ENCODE measurements around the gene KCTD7.

KCTD7 gene

DNA sequence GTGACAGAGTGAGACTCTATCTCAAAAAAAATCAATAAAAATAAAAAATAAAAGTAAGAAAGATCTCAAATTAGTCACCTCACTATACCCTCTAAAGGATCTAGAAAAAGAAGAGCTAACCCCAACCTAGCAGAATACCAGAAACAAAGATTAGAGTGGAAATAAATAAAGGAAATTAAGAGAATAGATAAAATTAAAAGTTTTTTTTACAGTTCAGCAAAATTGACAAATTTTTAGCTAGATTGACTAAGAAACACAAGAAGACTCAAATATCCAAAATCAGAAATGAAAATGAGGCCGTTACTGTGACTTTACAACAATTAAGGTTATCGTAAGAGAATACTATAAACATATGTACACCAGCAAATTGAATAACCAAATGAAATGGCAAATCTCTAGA, 29.1 kb downstream of the KCTD7 start:
- Histone ChIP-seq H3K4me2 (ENCODE audit: low read length) (no peak overlapping the region), H3K79me2 (ENCODE audit: low read length) (peaks cover 36% of the 10 kb centered on the region), H4K20me1 (ENCODE audit: insufficient read depth, low read length) (no peaks in the 10 kb centered on the region), H3K36me3 (replicated peaks; ENCODE audit: low read depth, low read length) (peaks cover 6% of the 10 kb centered on the region), H3K27me3 (ENCODE audit: low read depth, low read length) (no peaks in the 10 kb centered on the region), H3K4me1 (ENCODE audit: low read length) (no peaks in the 10 kb centered on the region; the same call in 1 of the 2 replicates), H3K4me3 (ENCODE audit: low read length) (no peak overlapping the region), H2AFZ (ENCODE audit: low read depth, low read length) (no peak overlapping the region), H3K9me3 (ENCODE audit: insufficient read depth, low read length) (0 out of 2 replicates have a peak, but pooled peaks cover 3% of the 10 kb centered on the region), H3K27ac (ENCODE audit: low read length) (no peak overlapping the region), H3K9ac (ENCODE audit: low read length) (no peak overlapping the region)
- TF ChIP-seq, protein P1, sequence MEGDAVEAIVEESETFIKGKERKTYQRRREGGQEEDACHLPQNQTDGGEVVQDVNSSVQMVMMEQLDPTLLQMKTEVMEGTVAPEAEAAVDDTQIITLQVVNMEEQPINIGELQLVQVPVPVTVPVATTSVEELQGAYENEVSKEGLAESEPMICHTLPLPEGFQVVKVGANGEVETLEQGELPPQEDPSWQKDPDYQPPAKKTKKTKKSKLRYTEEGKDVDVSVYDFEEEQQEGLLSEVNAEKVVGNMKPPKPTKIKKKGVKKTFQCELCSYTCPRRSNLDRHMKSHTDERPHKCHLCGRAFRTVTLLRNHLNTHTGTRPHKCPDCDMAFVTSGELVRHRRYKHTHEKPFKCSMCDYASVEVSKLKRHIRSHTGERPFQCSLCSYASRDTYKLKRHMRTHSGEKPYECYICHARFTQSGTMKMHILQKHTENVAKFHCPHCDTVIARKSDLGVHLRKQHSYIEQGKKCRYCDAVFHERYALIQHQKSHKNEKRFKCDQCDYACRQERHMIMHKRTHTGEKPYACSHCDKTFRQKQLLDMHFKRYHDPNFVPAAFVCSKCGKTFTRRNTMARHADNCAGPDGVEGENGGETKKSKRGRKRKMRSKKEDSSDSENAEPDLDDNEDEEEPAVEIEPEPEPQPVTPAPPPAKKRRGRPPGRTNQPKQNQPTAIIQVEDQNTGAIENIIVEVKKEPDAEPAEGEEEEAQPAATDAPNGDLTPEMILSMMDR (IDR thresholded peaks at IDR 0.05; ENCODE audit: low read depth, low read length): no peak
- TF ChIP-seq EZH2phosphoT487 (IDR thresholded peaks at IDR 0.05; ENCODE audit: low read depth): no peak

DNA sequence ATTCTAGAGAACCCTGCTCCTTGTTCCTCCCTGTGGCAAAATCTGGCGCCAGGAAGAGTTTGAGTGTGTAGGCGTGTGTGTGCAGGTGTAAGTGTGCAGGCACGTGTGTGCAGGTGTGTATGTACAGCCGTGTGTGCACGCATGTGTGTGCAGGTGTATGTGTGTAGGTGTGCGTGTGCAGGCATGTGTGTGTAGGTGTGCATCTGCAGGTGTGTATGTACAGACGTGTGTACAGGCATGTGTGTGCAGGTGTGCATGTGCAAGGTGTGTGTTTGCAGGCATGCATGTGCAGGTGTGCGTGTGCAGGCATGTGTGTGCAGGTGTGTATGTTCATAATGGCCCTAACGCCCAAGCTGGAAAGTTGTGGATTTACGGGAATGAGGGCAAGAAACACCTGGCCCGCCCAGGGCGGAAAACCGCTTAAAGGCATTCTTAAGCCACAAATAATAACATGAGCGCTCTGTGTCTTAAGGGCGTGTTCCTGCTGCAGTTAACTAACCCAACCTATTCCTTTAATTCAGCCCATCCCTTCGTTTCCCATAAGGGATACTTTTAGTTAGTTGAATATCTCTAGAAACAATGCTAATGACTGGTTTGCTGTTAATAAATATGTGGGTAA, 34.1 kb downstream of the KCTD7 start:
- Histone ChIP-seq H2AFZ (ENCODE audit: low read depth, low read length) (no peak overlapping the region), H3K4me2 (ENCODE audit: low read length) (no peak overlapping the region), H3K4me1 (ENCODE audit: low read length) (no peaks in the 10 kb centered on the region), H4K20me1 (ENCODE audit: insufficient read depth, low read length) (no peaks in the 10 kb centered on the region), H3K9me3 (ENCODE audit: insufficient read depth, low read length) (0 out of 2 replicates have a peak, but pooled peaks cover 3% of the 10 kb centered on the region), H3K27ac (ENCODE audit: low read length) (no peak overlapping the region), H3K4me3 (ENCODE audit: low read length) (no peak overlapping the region), H3K27me3 (ENCODE audit: low read depth, low read length) (no peaks in the 10 kb centered on the region), H3K36me3 (replicated peaks; ENCODE audit: low read depth, low read length) (peaks cover 6% of the 10 kb centered on the region), H3K79me2 (ENCODE audit: low read length) (0 out of 2 replicates have a peak, but pooled peaks cover 7% of the 10 kb centered on the region), H3K9ac (ENCODE audit: low read length) (no peak overlapping the region)
- no peak for TF ChIP-seq EZH2phosphoT487 (IDR thresholded peaks at IDR 0.05; ENCODE audit: low read depth)
- TF ChIP-seq, protein P1 (IDR thresholded peaks at IDR 0.05; ENCODE audit: low read depth, low read length): no peak

DNA sequence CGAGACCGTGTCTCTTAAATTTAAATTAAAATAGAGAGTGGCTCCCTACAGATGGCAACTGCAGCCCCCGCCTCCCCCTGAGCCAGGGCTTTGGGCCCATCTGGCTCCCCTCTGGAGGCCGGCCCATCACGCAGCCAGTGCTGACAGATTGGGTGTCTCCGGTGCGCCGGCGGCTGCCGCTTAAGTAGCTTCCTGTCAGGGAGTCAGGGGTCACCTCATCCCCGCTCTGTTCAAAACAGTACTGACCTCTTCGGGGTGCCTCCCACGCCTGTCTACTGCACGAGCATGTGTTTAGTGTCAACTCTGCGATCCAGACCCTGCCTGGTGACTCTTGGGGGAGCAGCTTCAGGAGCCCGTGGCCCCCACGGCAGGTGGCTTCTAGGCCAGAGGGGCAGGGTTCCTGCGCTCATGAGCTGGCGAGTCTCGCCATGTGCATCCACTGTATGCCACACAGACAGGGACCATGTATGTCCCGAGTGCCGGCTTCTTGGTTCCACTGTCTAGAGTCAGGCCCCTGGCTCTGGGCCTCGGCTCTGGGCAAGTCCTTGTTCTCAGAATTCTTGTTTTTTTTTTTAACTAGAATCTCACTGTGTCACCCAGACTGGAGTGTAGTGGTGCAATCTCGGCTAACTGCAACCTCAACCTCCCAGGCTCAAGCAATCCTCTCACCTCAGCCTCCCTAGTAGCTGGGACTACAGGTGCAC, 36.1 kb downstream of the KCTD7 start:
- Histone ChIP-seq H2AFZ (ENCODE audit: low read depth, low read length) (no peak overlapping the region), H3K9ac (ENCODE audit: low read length) (no peak overlapping the region), H3K27me3 (ENCODE audit: low read depth, low read length) (no peaks in the 10 kb centered on the region), H3K36me3 (replicated peaks; ENCODE audit: low read depth, low read length) (peaks cover 6% of the 10 kb centered on the region), H3K27ac (ENCODE audit: low read length) (no peak overlapping the region), H3K4me3 (ENCODE audit: low read length) (no peak overlapping the region), H3K4me2 (ENCODE audit: low read length) (no peak overlapping the region), H3K4me1 (ENCODE audit: low read length) (no peaks in the 10 kb centered on the region), H3K9me3 (ENCODE audit: insufficient read depth, low read length) (0 out of 2 replicates have a peak, but pooled peaks cover 3% of the 10 kb centered on the region), H3K79me2 (ENCODE audit: low read length) (0 out of 2 replicates have a peak, but pooled peaks cover 7% of the 10 kb centered on the region), H4K20me1 (ENCODE audit: insufficient read depth, low read length) (no peaks in the 10 kb centered on the region)
- no peak for TF ChIP-seq EZH2phosphoT487 (IDR thresholded peaks at IDR 0.05; ENCODE audit: low read depth)

DNA sequence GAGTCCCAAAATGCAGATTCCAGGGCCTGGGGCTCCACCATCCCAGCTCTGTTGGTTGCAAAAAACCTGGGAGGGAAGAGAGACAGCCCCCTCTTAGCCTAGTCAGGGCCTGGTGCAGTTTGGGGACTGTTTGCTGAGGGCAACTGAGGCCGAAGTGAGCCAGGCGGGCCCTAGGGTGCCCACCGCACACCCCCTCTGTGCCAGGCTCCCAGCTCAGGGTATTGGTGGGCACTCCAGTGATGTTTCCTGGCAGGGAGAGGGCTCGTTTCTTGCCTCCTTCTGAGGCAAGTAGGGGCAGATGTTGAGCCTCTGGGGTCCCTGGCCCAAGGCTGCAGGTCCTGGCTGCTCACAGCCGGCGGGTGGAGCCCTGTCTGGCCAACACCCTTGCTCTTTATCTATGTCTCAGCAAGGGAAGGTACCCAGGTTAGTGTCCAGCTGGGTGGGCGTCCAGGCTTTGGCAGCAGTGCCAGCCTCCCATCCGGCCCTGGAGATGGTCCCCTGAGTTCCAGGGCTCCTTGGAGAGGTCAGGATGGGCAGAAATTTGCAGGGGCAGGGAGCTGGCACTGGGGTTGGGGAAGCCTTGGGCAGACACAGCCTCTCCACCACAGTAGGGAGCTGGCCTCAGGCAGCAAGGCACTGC, 37.8 kb downstream of the KCTD7 start:
- H3K4me3 ChIP-seq (ENCODE audit: low read length): no peak overlapping the region

More for the DNA sequence above, 37.8 kb downstream of the KCTD7 start:
- TF ChIP-seq, protein P1 (IDR thresholded peaks at IDR 0.05; ENCODE audit: low read depth, low read length): no peak
- TF ChIP-seq EZH2phosphoT487 (IDR thresholded peaks at IDR 0.05; ENCODE audit: low read depth): no peak
- Histone ChIP-seq H4K20me1 (ENCODE audit: insufficient read depth, low read length) (no peaks in the 10 kb centered on the region), H3K27me3 (ENCODE audit: low read depth, low read length) (no peaks in the 10 kb centered on the region), H3K4me2 (ENCODE audit: low read length) (no peak overlapping the region), H3K9ac (ENCODE audit: low read length) (no peak overlapping the region), H3K79me2 (ENCODE audit: low read length) (0 out of 2 replicates have a peak, but pooled peaks cover 7% of the 10 kb centered on the region), H2AFZ (ENCODE audit: low read depth, low read length) (no peak overlapping the region), H3K4me1 (ENCODE audit: low read length) (no peaks in the 10 kb centered on the region), H3K36me3 (replicated peaks; ENCODE audit: low read depth, low read length) (peaks cover 6% of the 10 kb centered on the region), H3K27ac (ENCODE audit: low read length) (no peak overlapping the region), H3K9me3 (ENCODE audit: insufficient read depth, low read length) (0 out of 2 replicates have a peak, but pooled peaks cover 3% of the 10 kb centered on the region)

Measured in OCI-LY3 (cell line).